A673 (cell line): ENCODE measurements around the gene HSPB7. TPM values are rescaled to one million over a fixed set of nuclear protein-coding genes. Genes with fewer than 3 reads are reported as not detected.

ENCODE experiments used
- BruUV-seq: library from RNA; stranded (reverse); fragments of 400-500 nt; replicated peaks from 2 replicates; lab custom pipeline; 2021; lab: Mats Ljungman, UMichigan
- CTCF ChIA-PET: fragments of 300-600 bp; sonication (Branson Sonifier 250); formaldehyde crosslinking; loops from one replicate; lab custom pipeline; 2022; ENCODE audit warnings: antibody characterized with exemption; lab: Charles Lee
- POLR2A ChIA-PET: fragments of 300-600 bp; sonication (Branson Sonifier 250); formaldehyde crosslinking; loops from one replicate; lab custom pipeline; 2022; ENCODE audit warnings: antibody characterized with exemption; ENCODE audit not compliant: low non-redundant PET; lab: Charles Lee
- DNase-seq: peaks from one replicate; pipeline ENCODE4 v3.0.0-alpha.2; 2015; ENCODE audit warnings: low spot score
- H3K27ac ChIP-seq: fragments of 200-600 bp; sonication (generic); 2 replicates; pipeline ENCODE4 v1.5.1; 2016; ENCODE audit warnings: mixed run types, low read depth, mild to moderate bottlenecking, mixed read lengths, antibody characterized with exemption, low read length; ENCODE audit not compliant: poor library complexity, severe bottlenecking
- H3K27me3 ChIP-seq: fragments of 200-600 bp; sonication (generic); replicated peaks from 2 replicates; pipeline ENCODE4 v1.6.1; 2017; ENCODE audit warnings: mixed run types, low read depth, mild to moderate bottlenecking, mixed read lengths, antibody characterized with exemption, low read length; ENCODE audit not compliant: insufficient read depth, poor library complexity
- H3K36me3 ChIP-seq: fragments of 200-600 bp; sonication (generic); 2 replicates; pipeline ENCODE4 v1.6.1; 2016; ENCODE audit warnings: mixed run types, mild to moderate bottlenecking, mixed read lengths, antibody characterized with exemption, low read length; ENCODE audit not compliant: insufficient read depth, poor library complexity, severe bottlenecking
- H3K4me1 ChIP-seq: fragments of 200-600 bp; sonication (generic); 2 replicates; pipeline ENCODE4 v1.6.1; 2017; ENCODE audit warnings: mixed run types, mild to moderate bottlenecking, mixed read lengths, antibody characterized with exemption, low read length; ENCODE audit not compliant: insufficient read depth, poor library complexity, severe bottlenecking
- H3K4me3 ChIP-seq: fragments of 200-600 bp; sonication (generic); 2 replicates; pipeline ENCODE4 v1.5.1; 2016; ENCODE audit warnings: low read depth, mixed run types, mild to moderate bottlenecking, mixed read lengths, low read length; ENCODE audit not compliant: poor library complexity, severe bottlenecking
- H3K9me3 ChIP-seq: fragments of 200-600 bp; sonication (generic); 2 replicates; pipeline ENCODE4 v1.6.1; 2016; ENCODE audit warnings: mixed run types, low read depth, mild to moderate bottlenecking, mixed read lengths, antibody characterized with exemption, low read length; ENCODE audit not compliant: poor library complexity, severe bottlenecking
- EZH2 ChIP-seq: fragments of 200-600 bp; sonication (generic); IDR thresholded peaks from 2 replicates; pipeline ENCODE4 v1.6.1; 2017; ENCODE audit warnings: borderline replicate concordance, low read depth, mild to moderate bottlenecking, mixed read lengths, antibody characterized with exemption, low read length; ENCODE audit not compliant: poor library complexity, severe bottlenecking
- intact Hi-C: fragments of 100-400 bp; cut with micrococcal nuclease; formaldehyde crosslinking; loops from one replicate; pipeline ENCODE4 v1.10.0; 2022; ENCODE audit not compliant: unreplicated experiment
- total RNA-seq: library from RNA; stranded (reverse); gene quantifications from 2 replicates; pipeline ENCODE4 v1.2.3, GENCODE V29; 2021
- TF ChIP-seq, protein P1 (sequence below): fragments of 300-800, 200-600 bp; sonication (generic); conservative IDR thresholded peaks from 2 replicates; pipeline ENCODE4 v1.5.1; 2017; ENCODE audit warnings: low read depth, mild to moderate bottlenecking, antibody characterized with exemption, low read length, moderate library complexity, mixed read lengths

Gene HSPB7
- total RNA-seq, 1 experiment from 2014 or later = not detected

- CTCF ChIA-PET = no interaction called here
- H3K27ac ChIP-seq = no peak overlapping the region
- no TSS peak for BruUV-seq
These were observed 1.2 kb upstream of the HSPB7 start for GRCh38 chr1:16018749-16019643.

DNA sequence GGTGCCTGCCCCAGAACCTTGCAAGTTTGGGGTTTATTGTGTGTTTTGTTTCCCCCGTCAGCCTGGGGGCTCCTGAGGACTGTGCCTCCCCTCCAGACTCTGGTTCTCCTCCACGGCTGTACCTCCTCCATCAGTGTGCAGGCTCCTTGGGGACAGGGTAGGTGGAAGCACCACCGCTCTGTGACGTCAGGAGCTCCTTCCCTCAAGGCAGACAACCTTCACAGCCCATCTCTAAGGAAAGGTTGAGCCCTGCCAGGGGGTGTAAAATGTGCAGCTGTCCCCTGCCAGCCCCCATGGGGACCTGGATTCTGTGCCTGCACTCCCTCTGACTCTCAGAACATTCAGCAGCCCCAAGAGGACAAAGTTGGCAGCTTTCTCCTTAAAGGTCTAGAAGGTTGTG, 465 bp upstream of the HSPB7 start:
- peaks cover 1% of the 10 kb centered on the region for H3K4me1 ChIP-seq
- CTCF ChIA-PET = no interaction called here
- H3K36me3 ChIP-seq = no peaks in the 10 kb centered on the region
- no TSS peak for BruUV-seq
- no peak overlapping the region for H3K27ac ChIP-seq
- POLR2A ChIA-PET = no interaction called here
- no peak overlapping the region for H3K4me3 ChIP-seq
- DNase-seq = no peak
- no peaks in the 10 kb centered on the region for H3K9me3 ChIP-seq
- TF ChIP-seq EZH2 = no peak
- TF ChIP-seq, protein P1, sequence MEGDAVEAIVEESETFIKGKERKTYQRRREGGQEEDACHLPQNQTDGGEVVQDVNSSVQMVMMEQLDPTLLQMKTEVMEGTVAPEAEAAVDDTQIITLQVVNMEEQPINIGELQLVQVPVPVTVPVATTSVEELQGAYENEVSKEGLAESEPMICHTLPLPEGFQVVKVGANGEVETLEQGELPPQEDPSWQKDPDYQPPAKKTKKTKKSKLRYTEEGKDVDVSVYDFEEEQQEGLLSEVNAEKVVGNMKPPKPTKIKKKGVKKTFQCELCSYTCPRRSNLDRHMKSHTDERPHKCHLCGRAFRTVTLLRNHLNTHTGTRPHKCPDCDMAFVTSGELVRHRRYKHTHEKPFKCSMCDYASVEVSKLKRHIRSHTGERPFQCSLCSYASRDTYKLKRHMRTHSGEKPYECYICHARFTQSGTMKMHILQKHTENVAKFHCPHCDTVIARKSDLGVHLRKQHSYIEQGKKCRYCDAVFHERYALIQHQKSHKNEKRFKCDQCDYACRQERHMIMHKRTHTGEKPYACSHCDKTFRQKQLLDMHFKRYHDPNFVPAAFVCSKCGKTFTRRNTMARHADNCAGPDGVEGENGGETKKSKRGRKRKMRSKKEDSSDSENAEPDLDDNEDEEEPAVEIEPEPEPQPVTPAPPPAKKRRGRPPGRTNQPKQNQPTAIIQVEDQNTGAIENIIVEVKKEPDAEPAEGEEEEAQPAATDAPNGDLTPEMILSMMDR = no peak
- no peaks in the 10 kb centered on the region for H3K27me3 ChIP-seq
- intact Hi-C loops = no loop called here

More at GRCh38 chr1:16018749-16019643, 1.2 kb upstream of the HSPB7 start:
- TF ChIP-seq, protein P1 = no peak
- TF ChIP-seq EZH2 = no peak
- H3K27me3 ChIP-seq = no peaks in the 10 kb centered on the region
- no peaks in the 10 kb centered on the region for H3K4me1 ChIP-seq
- H3K9me3 ChIP-seq = no peaks in the 10 kb centered on the region
- intact Hi-C loops = no loop called here
- no peak overlapping the region for H3K4me3 ChIP-seq
- POLR2A ChIA-PET = no interaction called here
- no peak for DNase-seq
- H3K36me3 ChIP-seq = no peaks in the 10 kb centered on the region

DNA sequence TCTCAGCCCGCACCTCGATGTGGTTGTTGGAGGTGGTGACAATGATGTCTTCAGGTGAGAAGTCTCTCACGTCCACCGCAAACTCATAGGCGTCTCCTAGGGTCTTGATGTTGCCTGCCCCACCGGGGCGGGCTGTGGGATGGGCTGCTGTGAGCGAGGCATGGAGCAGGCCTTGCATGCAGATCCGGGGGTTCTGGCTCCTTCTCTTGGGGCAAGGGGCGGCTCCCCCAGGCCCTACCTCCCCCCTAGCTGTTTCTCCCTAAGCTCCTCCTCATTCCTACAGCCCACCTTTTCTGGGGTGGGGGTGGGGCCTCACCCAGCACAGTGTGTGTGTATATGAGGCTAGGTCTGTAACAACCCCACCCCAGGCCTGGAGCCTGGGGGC, 775 bp downstream of the HSPB7 start:
- BruUV-seq = no TSS peak
- DNase-seq = no peak
- intact Hi-C loops = no loop called here
- Histone ChIP-seq H3K4me3 (no peak overlapping the region), H3K4me1 (peaks cover 10% of the 10 kb centered on the region), H3K9me3 (no peaks in the 10 kb centered on the region), H3K36me3 (no peaks in the 10 kb centered on the region), H3K27ac (no peak overlapping the region), H3K27me3 (no peaks in the 10 kb centered on the region)
- TF ChIP-seq, protein P1 = no peak
- no peak for TF ChIP-seq EZH2
- CTCF ChIA-PET = no interaction called here
- POLR2A ChIA-PET = no interaction called here
